Measurements from ENCODE around the gene NME9. TPM values are rescaled to one million over a fixed set of nuclear protein-coding genes. Genes with fewer than 3 reads are reported as not detected.
"Not testable (repeated sequence)": the region's sequence is repeated elsewhere in the genome, so short reads cannot be mapped to it uniquely, and the experiment has no call there.

The NME9 gene
- total RNA-seq: 1 to 10 TPM in 1 of 6 donors, under 1 TPM in 5; 0.47 to 1.8 (median 0.77) TPM
- 1 to 10 TPM in 1 of 2 donors, under 1 TPM in 1; 0.91 to 3.5 TPM for polyA plus RNA-seq

GRCh38 chr3:138329127-138329983 lies at the start of gene NME9:
TSS of gene NME9 (minus strand) at chr3:138329851. CDS start at chr3:138329335, 516 bp downstream.
- H3K27ac ChIP-seq: peak within 1 kb of the TSS; percentile 77 to 87 (median 80)
- peak; percentile 45 to 54 (median 52) for TF ChIP-seq CTCF (IDR thresholded peaks at IDR 0.05)
- DNase-seq: peak; percentile 90 to 96 (median 92)
- no peak for FAIRE-seq
- no peaks in the 10 kb centered on the region for H3K27me3 ChIP-seq
- peak; percentile 92 to 97 (median 94) for ATAC-seq
- no peaks in the 10 kb centered on the region for H3K9me3 ChIP-seq
- H3K4me1 ChIP-seq: peaks cover 0 to 10% (median 7%) of the 10 kb centered on the region in 3 donors
- peak within 1 kb of the TSS; percentile 61 to 70 (median 66) for H3K4me3 ChIP-seq
- no peaks in the 10 kb centered on the region for H3K36me3 ChIP-seq
- 0 to 1% methylated on average over 62 of the region's 62 CpGs for WGBS, 2 donors
- intact Hi-C loops (cut with DNase I): no loop called here

GRCh38 chr3:138378990-138379389 lies 49.3 kb upstream of the NME9 start:
- intact Hi-C loops (cut with DNase I): no loop called here
- Histone ChIP-seq H3K36me3 (no peaks in the 10 kb centered on the region), H3K4me3 (no peak overlapping the region), H3K4me1 (no peaks in the 10 kb centered on the region), H3K27me3 (no peaks in the 10 kb centered on the region), H3K9me3 (no peaks in the 10 kb centered on the region), H3K27ac (no peak overlapping the region)
- FAIRE-seq (no peak), DNase-seq (no peak), ATAC-seq (no peak)
- no peak for TF ChIP-seq CTCF (IDR thresholded peaks at IDR 0.05)
- 87 to 89% methylated on average over 1 of the region's 1 CpG for WGBS, 2 donors

GRCh38 chr3:138378331-138378730 lies 48.7 kb upstream of the NME9 start:
- Histone ChIP-seq H3K9me3 (no peaks in the 10 kb centered on the region), H3K27me3 (no peaks in the 10 kb centered on the region), H3K4me3 (no peak overlapping the region), H3K27ac (no peak overlapping the region), H3K4me1 (no peaks in the 10 kb centered on the region), H3K36me3 (no peaks in the 10 kb centered on the region)
- no peak for TF ChIP-seq CTCF (IDR thresholded peaks at IDR 0.05)
- DNase-seq (no peak), FAIRE-seq (no peak), ATAC-seq (no peak)
- intact Hi-C loops (cut with DNase I): no loop called here
- WGBS, 2 donors: 84 to 90% methylated on average over 5 of the region's 5 CpGs

GRCh38 chr3:138377804-138378203 lies 48.2 kb upstream of the NME9 start:
- intact Hi-C loops (cut with DNase I): no loop called here
- Histone ChIP-seq H3K9me3 (no peaks in the 10 kb centered on the region), H3K4me1 (no peaks in the 10 kb centered on the region), H3K27me3 (no peaks in the 10 kb centered on the region), H3K27ac (no peak overlapping the region), H3K36me3 (no peaks in the 10 kb centered on the region), H3K4me3 (no peak overlapping the region)
- no peak for DNase-seq
- no peak for TF ChIP-seq CTCF (IDR thresholded peaks at IDR 0.05)
- WGBS, 2 donors: 89 to 93% methylated on average over 5 of the region's 5 CpGs
- FAIRE-seq: no peak
- no peak for ATAC-seq

- H3K36me3 ChIP-seq; ATAC-seq; H3K4me1 ChIP-seq; H3K9me3 ChIP-seq; intact Hi-C loops (cut with DNase I); H3K4me3 ChIP-seq; DNase-seq; H3K27me3 ChIP-seq; FAIRE-seq; H3K27ac ChIP-seq: not testable (repeated sequence)
- 92 to 93% methylated on average over 11 of the region's 11 CpGs for WGBS, 2 donors
Measured at GRCh38 chr3:138377212-138377611, 47.6 kb upstream of the NME9 start.
